H1 (cell line): ENCODE results near the gene TTC34. TPM values are rescaled to one million over a fixed set of nuclear protein-coding genes. Genes with fewer than 3 reads are reported as not detected.

ENCODE experiments used
- CTCF ChIA-PET: fragments of 300-600 bp; sonication (Branson Sonifier 250); formaldehyde crosslinking; loops from one replicate; lab custom pipeline; 2021; ENCODE audit not compliant: partially characterized antibody; lab: Charles Lee
- POLR2A ChIA-PET: fragments of 300-600 bp; sonication (Branson Sonifier 250); formaldehyde crosslinking; loops from one replicate; lab custom pipeline; 2021; ENCODE audit warnings: inconsistent platforms; ENCODE audit not compliant: partially characterized antibody; lab: Charles Lee
- DNase-seq, 2 experiments: peaks; one replicate each; pipeline versions ENCODE4 v3.0.0 to v3.0.0-alpha.2; 2010 to 2022; ENCODE audit warnings: low spot score in 2 of 2, low read depth in 1 of 2, mixed read lengths in 1 of 2
- FAIRE-seq: peaks from 2 replicates; lab custom pipeline; 2011; peaks lifted over from hg19 to GRCh38; lab: Jason Lieb, UNC
- H2AFZ ChIP-seq: 2 replicates; pipeline ENCODE4 v1.8.1; 2012; ENCODE audit warnings: low read length, inconsistent platforms
- H2AK5ac ChIP-seq: 2 replicates; pipeline ENCODE4 v1.6.1; 2013; ENCODE audit warnings: low read depth, low read length
- H2BK120ac ChIP-seq: replicated peaks from 2 replicates; pipeline ENCODE3; 2013; ENCODE audit warnings: low read depth, low read length, inconsistent platforms
- H2BK12ac ChIP-seq: 2 replicates; pipeline ENCODE4 v1.6.1; 2013; ENCODE audit warnings: low read depth, low read length
- H2BK15ac ChIP-seq: 2 replicates; pipeline ENCODE4 v1.6.1; 2013; ENCODE audit warnings: low read length
- H2BK20ac ChIP-seq: 2 replicates; pipeline ENCODE4 v1.6.1; 2013; ENCODE audit warnings: low read length
- H2BK5ac ChIP-seq: 2 replicates; pipeline ENCODE4 v1.6.1; 2013; ENCODE audit warnings: low read depth, low read length
- H3K14ac ChIP-seq: 2 replicates; pipeline ENCODE4 v1.6.1; 2013; ENCODE audit warnings: inconsistent platforms; ENCODE audit not compliant: insufficient read length
- H3K18ac ChIP-seq: 2 replicates; pipeline ENCODE4 v1.6.1; 2013; ENCODE audit warnings: low read length; ENCODE audit errors: extremely low read depth
- H3K23ac ChIP-seq: 2 replicates; pipeline ENCODE4 v1.6.1; 2013; ENCODE audit warnings: inconsistent platforms; ENCODE audit not compliant: insufficient read length
- H3K23me2 ChIP-seq: 2 replicates; pipeline ENCODE4 v1.6.1; 2013; ENCODE audit warnings: low read depth, low read length
- H3K27ac ChIP-seq: 2 replicates; pipeline ENCODE4 v1.6.1; 2011; ENCODE audit warnings: low read depth, low read length, inconsistent platforms
- H3K27me3 ChIP-seq, 4 experiments: replicated peaks in 1 of 4; 1 replicate in 1 of 4; 2 replicates in 3 of 4; pipeline versions ENCODE4 v1.6.1 to v1.8.1; 2011 to 2013; ENCODE audit warnings: low read length in 3 of 4, mild to moderate bottlenecking in 3 of 4, inconsistent platforms in 2 of 4, mixed read lengths in 2 of 4, moderate library complexity in 1 of 4; ENCODE audit not compliant: control insufficient read depth in 3 of 4, insufficient read depth in 3 of 4; ENCODE audit errors: extremely low read depth in 1 of 4
- H3K36me3 ChIP-seq, 4 experiments: 2 replicates each; pipeline versions ENCODE4 v1.6.1 to v1.8.1; 2011 to 2013; ENCODE audit warnings: mild to moderate bottlenecking in 4 of 4, low read length in 3 of 4, moderate library complexity in 2 of 4, control low read depth in 1 of 4, inconsistent platforms in 1 of 4; ENCODE audit not compliant: insufficient read depth in 4 of 4, control insufficient read depth in 2 of 4
- H3K4ac ChIP-seq: replicated peaks from 2 replicates; pipeline ENCODE3; 2013; ENCODE audit warnings: low read length, low read depth, mixed read lengths, inconsistent platforms; ENCODE audit not compliant: insufficient read length
- H3K4me1 ChIP-seq, 4 experiments: replicated peaks in 1 of 4; 1 replicate in 1 of 4; 2 replicates in 3 of 4; pipeline versions ENCODE4 v1.6.1 to v1.8.1; 2011 to 2013; ENCODE audit warnings: low read length in 3 of 4, inconsistent platforms in 2 of 4, mixed read lengths in 1 of 4; ENCODE audit not compliant: insufficient read depth in 4 of 4, control insufficient read depth in 3 of 4
- H3K4me2 ChIP-seq, 2 experiments: 2 replicates each; pipeline versions ENCODE4 v1.6.1 to v1.8.1; 2011 to 2013; ENCODE audit warnings: low read depth in 2 of 2, low read length in 2 of 2, control low read depth in 1 of 2, inconsistent platforms in 1 of 2, mild to moderate bottlenecking in 1 of 2; ENCODE audit not compliant: insufficient read depth in 1 of 2
- H3K4me3 ChIP-seq, 4 experiments: fragments of 200-600, 300-600 bp in 1 of 4; sonication (generic), shearing (Covaris generic), sonication (Bioruptor Twin) in 1 of 4; 2 replicates each; pipeline versions ENCODE4 v1.5.1 to v1.8.1; 2011 to 2016; ENCODE audit warnings: low read length in 4 of 4, low read depth in 3 of 4, control low read depth in 2 of 4, inconsistent platforms in 2 of 4, mild to moderate bottlenecking in 2 of 4, mixed read lengths in 1 of 4, moderate library complexity in 1 of 4; ENCODE audit not compliant: insufficient read depth in 2 of 4; ENCODE audit errors: extremely low read depth in 1 of 4
- H3K56ac ChIP-seq: replicated peaks from 2 replicates; pipeline ENCODE3; 2013; ENCODE audit warnings: low read depth, mild to moderate bottlenecking, mixed read lengths, low read length, inconsistent platforms; ENCODE audit not compliant: insufficient read length
- H3K79me1 ChIP-seq: 2 replicates; pipeline ENCODE4 v1.6.1; 2013; ENCODE audit warnings: low read depth, low read length, control low read depth
- H3K79me2 ChIP-seq, 2 experiments: 2 replicates each; pipeline versions ENCODE4 v1.6.1 to v1.8.1; 2012 to 2013; ENCODE audit warnings: low read length in 2 of 2, mild to moderate bottlenecking in 2 of 2, inconsistent platforms in 1 of 2; ENCODE audit not compliant: insufficient read depth in 2 of 2, control insufficient read depth in 1 of 2
- H3K9ac ChIP-seq, 4 experiments: replicated peaks in 1 of 4; 1 replicate in 1 of 4; 2 replicates in 3 of 4; pipeline versions ENCODE4 v1.6.1 to v1.8.1; 2011 to 2013; ENCODE audit warnings: low read depth in 3 of 4, low read length in 3 of 4, control low read depth in 2 of 4, mild to moderate bottlenecking in 2 of 4, moderate library complexity in 2 of 4, inconsistent platforms in 1 of 4; ENCODE audit errors: extremely low read depth in 1 of 4
- H3K9me3 ChIP-seq, 2 experiments: 2 replicates each; pipeline versions ENCODE4 v1.6.1 to v1.8.1; 2012 to 2013; ENCODE audit warnings: mild to moderate bottlenecking in 2 of 2, moderate library complexity in 2 of 2, control low read depth in 1 of 2, inconsistent platforms in 1 of 2, low read depth in 1 of 2, low read length in 1 of 2, mixed read lengths in 1 of 2; ENCODE audit not compliant: insufficient read depth in 2 of 2
- H4K20me1 ChIP-seq, 2 experiments: replicated peaks in 1 of 2; 2 replicates each; pipeline versions ENCODE3 to v1.8.1; 2011 to 2013; ENCODE audit warnings: inconsistent platforms in 2 of 2, low read length in 2 of 2, mild to moderate bottlenecking in 1 of 2; ENCODE audit not compliant: insufficient read depth in 2 of 2, control insufficient read depth in 1 of 2
- H4K5ac ChIP-seq: 2 replicates; pipeline ENCODE4 v1.6.1; 2013; ENCODE audit warnings: low read length, low read depth, mixed read lengths, inconsistent platforms; ENCODE audit not compliant: insufficient read length
- H4K8ac ChIP-seq: 2 replicates; pipeline ENCODE4 v1.8.0; 2013; ENCODE audit warnings: mild to moderate bottlenecking, moderate library complexity, low read length, inconsistent platforms; ENCODE audit not compliant: insufficient read depth; ENCODE audit errors: extremely low read depth
- H4K91ac ChIP-seq: replicated peaks from 2 replicates; pipeline ENCODE3; 2013; ENCODE audit warnings: low read length, mixed read lengths, inconsistent platforms; ENCODE audit not compliant: insufficient read length
- BRCA1 ChIP-seq: IDR thresholded peaks from 2 replicates; pipeline ENCODE4 v1.6.1; 2012; ENCODE audit warnings: low read depth, low read length, improper control_type of control experiment
- CHD1 ChIP-seq: IDR thresholded peaks from 2 replicates; pipeline ENCODE4 v1.6.1; 2012; ENCODE audit warnings: low read depth, low read length, improper control_type of control experiment
- CREB1 ChIP-seq: IDR thresholded peaks from 2 replicates; pipeline ENCODE4 v1.6.1; 2012; ENCODE audit warnings: inconsistent platforms
- GABPA ChIP-seq: IDR thresholded peaks from 2 replicates; pipeline ENCODE4 v1.6.1; 2011; ENCODE audit warnings: mild to moderate bottlenecking, low read length, moderate library complexity, borderline replicate concordance; ENCODE audit not compliant: insufficient read depth
- GTF2F1 ChIP-seq: IDR thresholded peaks from 2 replicates; pipeline ENCODE4 v1.6.1; 2012; ENCODE audit warnings: low read depth, low read length, improper control_type of control experiment, borderline replicate concordance
- POLR2AphosphoS5 ChIP-seq: IDR thresholded peaks from 2 replicates; pipeline ENCODE4 v1.6.1; 2011; ENCODE audit warnings: low read depth, low read length
- RFX5 ChIP-seq: IDR thresholded peaks from 2 replicates; pipeline ENCODE4 v1.6.1; 2011; ENCODE audit warnings: low read depth, low read length, improper control_type of control experiment, borderline replicate concordance
- SRF ChIP-seq: IDR thresholded peaks from 2 replicates; pipeline ENCODE4 v1.6.1; 2011; ENCODE audit warnings: mild to moderate bottlenecking, low read depth, low read length, moderate library complexity
- WGBS, 2 experiments: shearing (Covaris generic) in 1 of 2; methylation state at CpG; one replicate each; pipeline versions ENCODE4 v1.1.6 to v1.1.7; 2013 to 2015; ENCODE audit warnings: low lambda C conversion rate in 2 of 2, mixed read lengths in 2 of 2, inconsistent platforms in 1 of 2, low coverage in 1 of 2, missing lambda C conversion rate in 1 of 2; ENCODE audit not compliant: insufficient replicate concordance in 2 of 2, insufficient coverage in 1 of 2, insufficient read length in 1 of 2; ENCODE audit errors: extremely low coverage in 1 of 2, missing lambda C conversion rate in 1 of 2; 5-methylcytosine and 5-hydroxymethylcytosine counted together
- polyA plus RNA-seq, 7 experiments: library from polyadenylated mRNA; depleted of rRNA in 3 of 7; stranded (reverse) in 5 of 7; unstranded in 2 of 7; fragments of >200 nt in 5 of 7; fragments of 200-250 nt in 2 of 7; gene quantifications; 1 replicate in 5 of 7; 2 replicates in 1 of 7; 4 replicates in 1 of 7; pipeline versions ENCODE4 v1.2.1 to v1.2.3, GENCODE V29; 2011 to 2013; ENCODE audit warnings: missing spikeins in 2 of 7, mixed read lengths in 2 of 7
- total RNA-seq: library from RNA; stranded (reverse); fragmentation: NEBNext Ultra II Directional; extraction: Animal tissue kit (Norgen Biotek cat#: 25700); gene quantifications from 2 replicates; pipeline ENCODE4 v1.2.1, GENCODE V29; 2021

The TTC34 gene
- total and polyA plus RNA-seq, 2 of the 8 experiments (the other 6 are each of a cell fraction or from before 2014, with no cell fraction given), result 0.23 to 0.50 TPM

GRCh38 chr1:2819831-2820730 is 18.6 kb upstream of the TTC34 start:
- no peak overlapping the region for H3K27ac ChIP-seq
- DNase-seq (no peak), FAIRE-seq (no peak)
- no peak overlapping the region for H2BK20ac ChIP-seq
- no peaks in the 10 kb centered on the region for H4K20me1 ChIP-seq
- H3K79me2 ChIP-seq, result no peaks in the 10 kb centered on the region
- no peak overlapping the region for H3K9ac ChIP-seq
- H3K23ac ChIP-seq, result no peak overlapping the region
- H3K27me3 ChIP-seq, result no peaks in the 10 kb centered on the region
- no peak overlapping the region for H2BK5ac ChIP-seq
- no peak overlapping the region for H4K5ac ChIP-seq
- no peaks in the 10 kb centered on the region for H3K4me1 ChIP-seq
- WGBS, 2 experiments, result 90% methylated on average over 30 of the region's 31 CpGs; no CpG with 5 or more reads in 1 of the 2 experiments
- no peak overlapping the region for H2AFZ ChIP-seq
- no peak overlapping the region for H2BK120ac ChIP-seq
- no peak overlapping the region for H3K4me2 ChIP-seq
- no peak overlapping the region for H4K8ac ChIP-seq
- no peak overlapping the region for H3K18ac ChIP-seq
- no peak overlapping the region for H3K4ac ChIP-seq
- ChIA-PET CTCF (no interaction called here), POLR2A (no interaction called here)
- H3K79me1 ChIP-seq, result no peaks in the 10 kb centered on the region
- no peak overlapping the region for H3K56ac ChIP-seq
- H4K91ac ChIP-seq, result no peak overlapping the region
- no peak overlapping the region for H2BK12ac ChIP-seq
- H2BK15ac ChIP-seq, result no peak overlapping the region
- peaks cover 78 to 98% of the 10 kb centered on the region in 2 experiments for H3K9me3 ChIP-seq
- H2AK5ac ChIP-seq, result no peak overlapping the region
- H3K4me3 ChIP-seq, result no peak overlapping the region
- no peak overlapping the region for H3K14ac ChIP-seq
- no peaks in the 10 kb centered on the region for H3K23me2 ChIP-seq
- H3K36me3 ChIP-seq, result no peaks in the 10 kb centered on the region; a peak in 1 of 8 replicates
- TF ChIP-seq GABPA (no peak), SRF (no peak), POLR2AphosphoS5 (no peak), GTF2F1 (no peak), BRCA1 (no peak), CREB1 (no peak), CHD1 (no peak), RFX5 (no peak)
